Osteoblast (primary cell): Measurements from ENCODE around the gene AIP. TPM values are rescaled to one million over a fixed set of nuclear protein-coding genes. Genes with fewer than 3 reads are reported as not detected.

Experiments used
- DNase-seq: peaks from one replicate; pipeline ENCODE4 v3.0.0; 2011; ENCODE audit warnings: low spot score, mixed read lengths; ENCODE audit not compliant: insufficient read length; ENCODE audit errors: missing footprints
- H2AFZ ChIP-seq: 2 replicates; pipeline ENCODE4 v1.6.0; 2011; ENCODE audit warnings: mild to moderate bottlenecking, low read length
- H3K27ac ChIP-seq: 2 replicates; pipeline ENCODE4 v1.5.1; 2011; ENCODE audit warnings: mild to moderate bottlenecking, low read depth, low read length, moderate library complexity
- H3K27me3 ChIP-seq: 2 replicates; pipeline ENCODE4 v1.6.0; 2012; ENCODE audit warnings: mild to moderate bottlenecking, control low read depth, inconsistent platforms, low read length, moderate library complexity; ENCODE audit not compliant: insufficient read depth
- H3K36me3 ChIP-seq: 2 replicates; pipeline ENCODE4 v1.5.1; 2011; ENCODE audit warnings: mild to moderate bottlenecking, low read length, control low read depth, moderate library complexity; ENCODE audit not compliant: insufficient read depth
- H3K4me1 ChIP-seq: 2 replicates; pipeline ENCODE4 v1.5.1; 2011; ENCODE audit warnings: mild to moderate bottlenecking, low read length, control low read depth, moderate library complexity; ENCODE audit not compliant: insufficient read depth
- H3K4me2 ChIP-seq: 2 replicates; pipeline ENCODE4 v1.6.0; 2011; ENCODE audit warnings: mild to moderate bottlenecking, low read length; ENCODE audit not compliant: insufficient read depth
- H3K4me3 ChIP-seq: fragments of 200-600 bp; sonication (generic); 3 replicates; pipeline ENCODE4 v1.5.1; 2012; ENCODE audit warnings: mild to moderate bottlenecking, low read length, inconsistent platforms; ENCODE audit not compliant: insufficient read depth
- H3K79me2 ChIP-seq: 2 replicates; pipeline ENCODE4 v1.6.0; 2012; ENCODE audit warnings: mild to moderate bottlenecking, low read length, control low read depth, inconsistent platforms; ENCODE audit not compliant: insufficient read depth
- H3K9me3 ChIP-seq: 2 replicates; pipeline ENCODE4 v1.5.1; 2011; ENCODE audit warnings: low read depth, low read length, control low read depth
- H4K20me1 ChIP-seq: 2 replicates; pipeline ENCODE4 v1.6.0; 2012; ENCODE audit warnings: mild to moderate bottlenecking, low read length, control low read depth; ENCODE audit not compliant: insufficient read depth
- CTCF ChIP-seq: IDR thresholded peaks from 2 replicates; pipeline ENCODE4 v1.5.1; 2011; ENCODE audit warnings: mild to moderate bottlenecking, low read depth, low read length, moderate library complexity; ENCODE audit errors: extremely low read depth
- total RNA-seq: library from RNA; depleted of rRNA; stranded (reverse); fragments of >200 nt; gene quantifications from 2 replicates; pipeline ENCODE4 v1.2.3, GENCODE V29; 2012

The AIP gene
- total RNA-seq, 1 donor = 71.3 TPM

GRCh38 chr11:67489203-67489884, 6.5 kb downstream of the AIP start:
- Histone ChIP-seq H4K20me1 (peaks cover 12% of the 10 kb centered on the region), H3K4me1 (no peaks in the 10 kb centered on the region), H3K4me3 (no peak overlapping the region), H3K27me3 (no peaks in the 10 kb centered on the region), H3K9me3 (no peaks in the 10 kb centered on the region), H3K79me2 (peaks cover 14% of the 10 kb centered on the region), H3K4me2 (no peak overlapping the region), H3K36me3 (peaks cover 11% of the 10 kb centered on the region), H2AFZ (no peak overlapping the region), H3K27ac (no peak overlapping the region)
- no peak for TF ChIP-seq CTCF
- peak; percentile 82 for DNase-seq

- Histone ChIP-seq H3K27ac (no peak overlapping the region), H4K20me1 (peaks cover 10% of the 10 kb centered on the region), H2AFZ (no peak overlapping the region), H3K79me2 (peaks cover 8% of the 10 kb centered on the region), H3K9me3 (no peaks in the 10 kb centered on the region), H3K4me1 (no peaks in the 10 kb centered on the region), H3K27me3 (no peaks in the 10 kb centered on the region), H3K4me3 (no peak overlapping the region), H3K36me3 (peaks cover 11% of the 10 kb centered on the region), H3K4me2 (no peak overlapping the region)
- DNase-seq = peak; percentile 76
- no peak for TF ChIP-seq CTCF
Measured at GRCh38 chr11:67489885-67490726, 7.3 kb downstream of the AIP start.

GRCh38 chr11:67490727-67491065, 7.9 kb downstream of the AIP start:
- no peak overlapping the region for H3K4me2 ChIP-seq
- H3K27me3 ChIP-seq = no peaks in the 10 kb centered on the region
- no peak overlapping the region for H2AFZ ChIP-seq
- H3K9me3 ChIP-seq = no peaks in the 10 kb centered on the region
- peaks cover 11% of the 10 kb centered on the region for H3K36me3 ChIP-seq
- H3K27ac ChIP-seq = no peak overlapping the region
- H3K4me3 ChIP-seq = no peak overlapping the region
- H3K4me1 ChIP-seq = no peaks in the 10 kb centered on the region
- TF ChIP-seq CTCF = no peak
- H3K79me2 ChIP-seq = peaks cover 8% of the 10 kb centered on the region
- H4K20me1 ChIP-seq = peaks cover 10% of the 10 kb centered on the region
- DNase-seq = peak; percentile 83
